Hypothalamus (tissue), 51 donors: ENCODE data around the gene C1QTNF9B.
"Not testable (repeated sequence)": the region's sequence is repeated elsewhere in the genome, so short reads cannot be mapped to it uniquely, and the experiment has no call there.

Experiments used
- DNase-seq, 51 donors: peaks; one replicate each; lab custom pipeline; 2025; lab: John Stamatoyannopoulos, UW

Gene C1QTNF9B

DNA sequence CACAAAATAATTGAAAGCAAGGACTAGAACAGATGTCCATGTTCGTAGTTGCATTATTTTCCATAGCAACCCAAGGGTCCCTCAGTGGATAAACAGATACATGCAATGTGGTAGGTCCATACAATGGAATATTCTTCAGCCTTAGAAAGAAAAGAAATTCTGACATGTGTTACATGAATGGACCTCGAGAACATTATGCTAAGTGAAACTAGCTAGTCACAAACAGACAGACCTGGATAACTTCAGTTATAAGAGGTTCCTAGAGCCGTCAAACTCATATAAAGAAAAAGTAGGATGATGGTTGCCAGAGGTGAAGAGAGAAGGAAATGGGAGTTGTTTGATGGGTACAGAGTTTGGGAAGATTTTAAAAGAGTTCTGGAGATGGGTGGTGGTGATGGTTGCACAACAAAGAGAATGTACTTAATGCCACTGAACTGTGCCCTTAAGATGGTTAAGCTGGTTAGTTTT lies at the start of gene C1QTNF9B:
TSS of gene C1QTNF9B (minus strand) at position 51 of the 468 bp plus-strand sequence.
- not testable (repeated sequence) for DNase-seq

GRCh38 chr13:23946900-23947299 lies 49.6 kb upstream of the C1QTNF9B start:
- DNase-seq = no peak

- DNase-seq = no peak
Measured at GRCh38 chr13:23946067-23946466, 48.8 kb upstream of the C1QTNF9B start.

DNA sequence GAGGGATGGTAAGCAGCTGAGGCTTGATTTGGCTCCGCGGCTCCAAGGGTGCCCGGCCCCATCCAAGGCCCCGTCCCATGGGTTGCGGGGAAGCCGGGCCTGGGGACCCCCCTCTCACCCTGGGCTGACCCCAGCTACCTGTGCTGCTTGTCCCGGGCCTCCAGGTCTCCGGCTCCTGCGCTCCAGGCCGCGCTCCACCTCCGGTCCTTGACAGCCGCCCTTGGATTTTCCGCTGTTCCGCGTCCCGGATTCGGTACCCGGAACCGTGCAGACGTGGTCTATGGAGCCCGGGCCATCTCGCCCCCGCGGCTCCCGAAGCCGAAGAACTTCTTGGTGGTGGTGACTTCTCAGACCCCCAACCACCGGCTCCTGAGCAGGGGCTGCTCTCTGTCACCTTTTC lies 48.3 kb upstream of the C1QTNF9B start:
- no peak for DNase-seq

GRCh38 chr13:23941211-23941610 lies 43.9 kb upstream of the C1QTNF9B start:
- no peak for DNase-seq

DNA sequence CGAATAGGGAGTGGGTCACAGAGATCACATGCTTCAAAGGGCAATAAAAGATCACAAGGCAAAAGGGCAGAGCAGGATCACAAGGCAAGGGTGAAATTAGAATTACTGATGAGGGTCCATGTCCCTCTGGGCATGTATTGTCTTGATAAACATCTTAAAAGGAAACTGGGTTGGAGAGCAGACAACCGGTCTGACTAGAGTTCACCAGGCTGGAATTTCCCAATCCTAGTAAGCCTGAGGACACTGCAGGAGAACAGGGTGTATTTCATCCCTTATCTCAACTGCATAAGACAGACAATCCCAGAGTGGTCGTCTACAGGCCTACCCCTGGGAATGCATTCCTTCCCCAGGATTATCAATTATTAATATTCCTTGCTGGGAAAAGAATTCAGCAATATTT lies 42.4 kb upstream of the C1QTNF9B start:
- not testable (repeated sequence) for DNase-seq

DNA sequence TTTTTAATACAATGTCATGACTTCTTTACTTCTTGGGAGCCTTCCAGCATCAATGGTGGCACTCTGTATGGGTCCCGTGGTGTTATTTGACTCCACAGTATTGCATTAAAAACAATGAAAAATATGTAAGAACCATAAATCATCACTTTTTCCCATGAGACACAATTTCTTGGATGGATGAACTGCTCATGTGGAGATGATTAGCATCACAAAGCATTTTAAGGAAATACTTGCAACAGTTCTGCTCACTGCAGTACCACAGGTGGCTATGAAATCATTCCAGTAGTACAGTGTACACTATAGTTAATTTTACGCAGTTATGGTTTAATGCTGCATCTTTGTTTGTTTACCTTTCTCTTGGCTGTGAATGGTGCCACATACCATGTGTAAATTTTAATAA lies 37.2 kb upstream of the C1QTNF9B start:
- no peak for DNase-seq

- DNase-seq = no peak
Measured at GRCh38 chr13:23928985-23929384, 31.7 kb upstream of the C1QTNF9B start.

- DNase-seq = no peak
Measured at GRCh38 chr13:23923031-23923430, 25.7 kb upstream of the C1QTNF9B start.

DNA sequence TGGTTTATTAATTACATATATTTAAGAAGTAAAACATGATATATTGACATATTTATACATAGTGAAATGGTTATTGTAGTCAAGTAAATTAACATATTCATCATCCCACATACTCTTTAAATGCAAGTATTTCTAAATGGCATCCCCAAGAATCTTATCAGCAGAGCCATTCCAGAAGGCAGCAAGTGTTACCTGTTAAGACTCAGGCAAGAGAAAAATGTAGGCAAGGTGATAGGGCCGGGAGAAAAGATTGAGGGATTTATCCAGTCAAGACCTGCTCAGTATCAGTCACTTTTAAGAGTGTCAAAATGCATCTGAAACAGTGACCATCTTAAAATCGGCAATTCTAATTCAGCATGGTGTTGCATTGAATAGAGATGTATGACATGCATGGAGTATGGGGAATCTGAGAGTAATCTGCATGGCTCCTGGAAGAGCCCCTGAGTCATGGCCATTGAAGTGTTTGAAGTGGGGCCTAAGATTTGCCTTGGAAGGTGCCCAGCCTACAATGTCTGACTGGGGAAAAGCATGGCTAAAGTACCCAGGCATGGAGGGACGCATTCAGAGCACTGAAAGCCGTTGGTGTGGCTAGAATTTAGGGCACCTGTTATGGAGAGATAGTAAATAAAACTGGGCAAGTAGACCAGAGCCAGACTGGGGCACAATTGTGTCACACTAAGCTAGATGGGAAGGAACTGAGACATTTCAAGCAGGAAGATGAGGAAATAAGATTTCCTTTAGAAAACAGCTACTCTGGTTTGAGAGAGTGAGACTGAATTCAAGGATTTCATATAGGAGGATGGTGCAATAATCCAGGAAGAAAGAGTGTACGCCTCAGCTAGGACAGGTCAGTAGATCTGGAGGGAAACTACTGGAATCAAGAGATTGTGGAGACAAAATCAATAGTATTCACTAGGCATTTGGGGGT lies 25.0 kb upstream of the C1QTNF9B start:
- DNase-seq = no peak

GRCh38 chr13:23921451-23921888 lies 24.2 kb upstream of the C1QTNF9B start:
- DNase-seq = peak in 4 of 51 donors; percentile 19 to 78 (median 36)

DNA sequence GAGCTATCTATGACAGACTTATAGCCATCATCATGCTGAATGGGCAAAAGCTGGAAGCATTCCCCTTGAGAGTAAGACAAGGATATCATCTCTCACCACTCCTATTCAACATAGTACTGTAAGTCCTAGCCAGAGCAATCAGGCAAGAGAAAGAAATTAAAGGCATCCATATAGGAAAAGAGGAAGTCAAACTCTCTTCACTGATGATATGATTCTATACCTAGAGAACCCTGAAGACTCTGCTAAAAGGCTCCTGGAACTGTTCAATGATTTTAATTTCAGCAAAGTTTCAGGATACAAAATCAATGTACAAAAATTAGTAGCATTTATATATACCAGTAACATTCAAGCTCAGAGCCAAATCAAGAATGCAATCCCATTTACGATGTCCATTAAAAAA lies 21.7 kb upstream of the C1QTNF9B start:
- DNase-seq = no peak

GRCh38 chr13:23918208-23918607 lies 20.9 kb upstream of the C1QTNF9B start:
- no peak for DNase-seq

- DNase-seq = no peak
Measured at GRCh38 chr13:23915308-23915707, 18.0 kb upstream of the C1QTNF9B start.

DNA sequence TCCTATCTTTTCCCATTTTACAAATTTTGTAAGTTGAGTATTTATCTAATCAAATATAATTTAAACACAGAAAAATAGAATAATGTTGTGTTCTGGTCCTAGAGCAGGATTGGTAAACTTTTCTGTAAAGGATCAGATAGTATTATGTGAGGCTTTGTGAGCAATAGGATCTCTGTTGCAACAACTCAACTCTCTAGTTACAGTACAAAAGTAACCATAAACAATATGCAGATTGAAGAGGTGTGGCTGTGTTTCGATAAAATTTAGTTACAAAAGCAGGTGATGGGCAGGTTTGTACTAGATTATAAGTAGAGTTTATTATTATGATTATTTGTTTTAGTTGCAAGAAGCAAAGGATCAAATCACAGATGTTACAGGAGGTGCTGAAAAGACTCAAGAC lies 15.2 kb upstream of the C1QTNF9B start:
- no peak for DNase-seq

DNA sequence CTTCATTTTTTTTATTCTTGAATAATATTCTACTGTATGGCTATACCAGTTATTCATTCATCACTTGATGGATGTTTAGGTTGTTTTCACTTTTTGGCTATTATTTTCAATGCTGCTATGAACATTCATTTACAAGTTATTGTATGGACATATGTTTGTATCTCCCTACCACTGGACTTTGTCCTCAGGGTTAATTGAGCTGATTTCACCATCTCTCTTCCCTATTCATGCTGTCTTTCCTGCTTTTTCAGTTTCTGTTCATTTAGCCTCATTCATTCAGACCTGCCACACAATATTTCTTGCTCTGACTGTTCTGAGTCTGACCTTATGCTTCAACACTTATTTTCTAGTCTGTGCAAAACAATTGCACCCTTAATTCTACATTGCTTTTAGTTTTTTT lies 12.3 kb upstream of the C1QTNF9B start:
- DNase-seq = no peak

- DNase-seq = no peak
Measured at GRCh38 chr13:23905766-23906165, 8.5 kb upstream of the C1QTNF9B start.

GRCh38 chr13:23903906-23904280 lies 6.6 kb upstream of the C1QTNF9B start:
- DNase-seq = no peak

- no peak for DNase-seq
Measured at GRCh38 chr13:23902975-23903905, 5.9 kb upstream of the C1QTNF9B start.

GRCh38 chr13:23901365-23901764 lies 4.1 kb upstream of the C1QTNF9B start:
- DNase-seq = no peak

DNA sequence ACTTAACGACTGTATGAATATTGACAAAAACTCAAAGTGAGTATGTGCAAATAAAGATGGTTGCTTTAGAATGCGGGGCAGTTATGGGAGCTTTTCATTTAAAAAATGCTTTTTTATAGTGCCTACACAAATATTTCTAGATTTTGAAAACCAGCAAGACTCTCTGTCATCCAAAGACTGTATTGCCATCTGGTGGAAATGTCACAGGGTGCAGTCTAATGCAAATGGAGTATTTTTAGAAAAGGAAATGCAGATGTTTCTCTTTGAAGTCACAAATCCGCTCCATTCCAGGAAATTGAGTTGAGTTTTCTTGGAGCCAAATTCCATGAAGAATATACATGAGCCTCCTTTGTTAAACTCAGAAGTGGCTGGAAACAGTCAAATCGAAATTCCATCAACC lies 2.3 kb upstream of the C1QTNF9B start:
- DNase-seq = peak in 10 of 51 donors; percentile 5 to 51 (median 22)
